Measurements from ENCODE around the gene MCTP2.

MCTP2 gene

GRCh38 chr15:94230883-94231722, at the start of gene MCTP2:
Gene MCTP2 (plus strand): TSS chr15:94231561. CDS start chr15:94298266, 66,705 bp downstream.
- Mint-ChIP-seq H3K27me3 (no peaks in the 10 kb centered on the region), H3K9me3 (no peaks in the 10 kb centered on the region), H3K27ac (peak within 1 kb of the TSS; percentile 97), H3K4me3 (peak within 1 kb of the TSS; percentile 89), H3K4me1 (ENCODE audit: low read depth) (peaks cover 72% of the 10 kb centered on the region), H3K36me3 (ENCODE audit: low read depth) (no peaks in the 10 kb centered on the region)

GRCh38 chr15:94182883-94183282, 48.5 kb upstream of the MCTP2 start:
- Mint-ChIP-seq H3K36me3 (ENCODE audit: low read depth) (peaks cover 3% of the 10 kb centered on the region), H3K4me3 (no peak overlapping the region), H3K27ac (no peak overlapping the region), H3K4me1 (ENCODE audit: low read depth) (peaks cover 2% of the 10 kb centered on the region), H3K9me3 (peaks cover 2% of the 10 kb centered on the region), H3K27me3 (peaks cover 26% of the 10 kb centered on the region)

GRCh38 chr15:94185547-94186236, 45.7 kb upstream of the MCTP2 start:
- Mint-ChIP-seq H3K9me3 (no peaks in the 10 kb centered on the region), H3K27me3 (peaks cover 25% of the 10 kb centered on the region), H3K27ac (no peak overlapping the region), H3K4me3 (no peak overlapping the region), H3K4me1 (ENCODE audit: low read depth) (no peaks in the 10 kb centered on the region), H3K36me3 (ENCODE audit: low read depth) (no peaks in the 10 kb centered on the region)

- H3K4me3 Mint-ChIP-seq: no peak overlapping the region
- no peaks in the 10 kb centered on the region for H3K36me3 Mint-ChIP-seq (ENCODE audit: low read depth)
- H3K27ac Mint-ChIP-seq: no peak overlapping the region
- H3K9me3 Mint-ChIP-seq: no peaks in the 10 kb centered on the region
- peaks cover 21% of the 10 kb centered on the region for H3K27me3 Mint-ChIP-seq
- H3K4me1 Mint-ChIP-seq (ENCODE audit: low read depth): no peaks in the 10 kb centered on the region
Observed at GRCh38 chr15:94186770-94187331, 44.5 kb upstream of the MCTP2 start.

- peaks cover 6% of the 10 kb centered on the region for H3K27me3 Mint-ChIP-seq
- H3K4me1 Mint-ChIP-seq (ENCODE audit: low read depth): no peaks in the 10 kb centered on the region
- H3K9me3 Mint-ChIP-seq: no peaks in the 10 kb centered on the region
- no peak overlapping the region for H3K27ac Mint-ChIP-seq
- H3K36me3 Mint-ChIP-seq (ENCODE audit: low read depth): no peaks in the 10 kb centered on the region
- no peak overlapping the region for H3K4me3 Mint-ChIP-seq
Observed at GRCh38 chr15:94193906-94194305, 37.5 kb upstream of the MCTP2 start.

GRCh38 chr15:94196531-94196930, 34.8 kb upstream of the MCTP2 start:
- Mint-ChIP-seq H3K27ac (no peak overlapping the region), H3K9me3 (no peaks in the 10 kb centered on the region), H3K4me3 (no peak overlapping the region), H3K4me1 (ENCODE audit: low read depth) (no peaks in the 10 kb centered on the region), H3K36me3 (ENCODE audit: low read depth) (no peaks in the 10 kb centered on the region), H3K27me3 (peaks cover 6% of the 10 kb centered on the region)

- H3K9me3 Mint-ChIP-seq: no peaks in the 10 kb centered on the region
- peaks cover 1% of the 10 kb centered on the region for H3K4me1 Mint-ChIP-seq (ENCODE audit: low read depth)
- H3K27me3 Mint-ChIP-seq: peaks cover 21% of the 10 kb centered on the region
- H3K27ac Mint-ChIP-seq: no peak overlapping the region
- H3K36me3 Mint-ChIP-seq (ENCODE audit: low read depth): no peaks in the 10 kb centered on the region
- H3K4me3 Mint-ChIP-seq: no peak overlapping the region
Observed at GRCh38 chr15:94198633-94199032, 32.7 kb upstream of the MCTP2 start.

GRCh38 chr15:94199725-94200124, 31.6 kb upstream of the MCTP2 start:
- peaks cover 26% of the 10 kb centered on the region for H3K27me3 Mint-ChIP-seq
- H3K36me3 Mint-ChIP-seq (ENCODE audit: low read depth): no peaks in the 10 kb centered on the region
- H3K4me1 Mint-ChIP-seq (ENCODE audit: low read depth): peaks cover 3% of the 10 kb centered on the region
- H3K9me3 Mint-ChIP-seq: no peaks in the 10 kb centered on the region
- H3K27ac Mint-ChIP-seq: no peak overlapping the region
- H3K4me3 Mint-ChIP-seq: no peak overlapping the region

GRCh38 chr15:94203306-94203705, 28.1 kb upstream of the MCTP2 start:
- Mint-ChIP-seq H3K27me3 (peaks cover 24% of the 10 kb centered on the region), H3K9me3 (no peaks in the 10 kb centered on the region), H3K27ac (no peak overlapping the region), H3K4me1 (ENCODE audit: low read depth) (peaks cover 29% of the 10 kb centered on the region), H3K36me3 (ENCODE audit: low read depth) (no peaks in the 10 kb centered on the region), H3K4me3 (no peak overlapping the region)

GRCh38 chr15:94205366-94205765, 26.0 kb upstream of the MCTP2 start:
- no peaks in the 10 kb centered on the region for H3K9me3 Mint-ChIP-seq
- no peaks in the 10 kb centered on the region for H3K36me3 Mint-ChIP-seq (ENCODE audit: low read depth)
- H3K4me1 Mint-ChIP-seq (ENCODE audit: low read depth): peaks cover 29% of the 10 kb centered on the region
- H3K4me3 Mint-ChIP-seq: peak overlapping the region; percentile 34
- H3K27me3 Mint-ChIP-seq: peaks cover 28% of the 10 kb centered on the region
- H3K27ac Mint-ChIP-seq: peak overlapping the region; percentile 46

GRCh38 chr15:94206463-94207167, 24.7 kb upstream of the MCTP2 start:
- H3K4me3 Mint-ChIP-seq: peak overlapping the region; percentile 71
- H3K27me3 Mint-ChIP-seq: peaks cover 34% of the 10 kb centered on the region
- no peaks in the 10 kb centered on the region for H3K36me3 Mint-ChIP-seq (ENCODE audit: low read depth)
- H3K4me1 Mint-ChIP-seq (ENCODE audit: low read depth): peaks cover 29% of the 10 kb centered on the region
- H3K27ac Mint-ChIP-seq: peak overlapping the region; percentile 58
- H3K9me3 Mint-ChIP-seq: no peaks in the 10 kb centered on the region

- Mint-ChIP-seq H3K36me3 (ENCODE audit: low read depth) (no peaks in the 10 kb centered on the region), H3K27me3 (peaks cover 45% of the 10 kb centered on the region), H3K27ac (no peak overlapping the region), H3K4me3 (no peak overlapping the region), H3K4me1 (ENCODE audit: low read depth) (peaks cover 12% of the 10 kb centered on the region), H3K9me3 (no peaks in the 10 kb centered on the region)
Observed at GRCh38 chr15:94212291-94212690, 19.1 kb upstream of the MCTP2 start.

GRCh38 chr15:94225616-94226015, 5.7 kb upstream of the MCTP2 start:
- Mint-ChIP-seq H3K36me3 (ENCODE audit: low read depth) (no peaks in the 10 kb centered on the region), H3K4me1 (ENCODE audit: low read depth) (peaks cover 29% of the 10 kb centered on the region)

GRCh38 chr15:94228611-94229010, 2.8 kb upstream of the MCTP2 start:
- Mint-ChIP-seq H3K4me3 (no peak overlapping the region), H3K9me3 (no peaks in the 10 kb centered on the region), H3K4me1 (ENCODE audit: low read depth) (peaks cover 47% of the 10 kb centered on the region), H3K36me3 (ENCODE audit: low read depth) (no peaks in the 10 kb centered on the region), H3K27ac (peak overlapping the region; percentile 56), H3K27me3 (no peaks in the 10 kb centered on the region)

More at GRCh38 chr15:94225616-94226015, 5.7 kb upstream of the MCTP2 start:
- H3K27me3 Mint-ChIP-seq: peaks cover 6% of the 10 kb centered on the region
- H3K9me3 Mint-ChIP-seq: no peaks in the 10 kb centered on the region
- H3K4me3 Mint-ChIP-seq: no peak overlapping the region
- H3K27ac Mint-ChIP-seq: no peak overlapping the region
